ENCODE results near the gene CHERP.

DNA sequence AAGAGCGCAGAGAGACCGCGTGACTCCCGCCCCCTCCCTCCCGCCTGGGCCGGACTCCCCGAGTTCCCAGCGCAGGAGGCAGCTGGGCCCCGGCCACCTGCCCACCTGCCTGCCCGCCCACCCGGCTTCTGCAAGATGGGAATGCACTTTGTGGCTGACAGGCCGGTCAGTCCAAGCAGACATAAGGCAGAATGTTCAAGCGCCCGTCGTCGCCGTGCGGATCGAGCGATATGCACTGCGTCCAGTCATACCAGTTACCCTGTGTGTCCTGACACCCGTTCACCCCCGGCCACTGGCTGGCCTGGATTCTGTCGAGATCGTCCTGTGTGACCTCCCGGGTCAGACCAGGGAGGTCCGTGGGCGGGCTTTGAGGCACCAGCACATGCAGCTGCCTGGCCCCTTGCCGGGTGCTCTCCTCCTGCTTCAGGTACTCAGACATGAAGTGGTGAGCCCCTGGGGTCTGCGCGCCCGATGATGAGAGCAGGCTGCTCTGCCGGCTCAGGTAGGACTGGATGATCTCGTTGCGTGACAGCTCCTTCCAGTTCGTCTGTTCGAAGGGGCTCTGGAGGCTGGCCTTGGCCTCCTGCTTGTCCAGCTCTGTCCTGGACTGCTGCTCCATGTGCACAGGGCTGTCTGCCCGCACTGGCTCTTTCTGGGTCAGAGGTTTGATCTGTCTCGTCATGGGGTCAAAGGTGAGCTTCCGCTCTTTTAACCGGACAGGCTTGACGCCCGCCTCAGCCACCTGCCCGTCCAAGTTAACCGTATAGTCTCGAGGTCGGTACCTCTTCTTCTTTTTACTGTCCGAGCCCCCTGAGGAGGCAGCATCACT, 33.8 kb upstream of the CHERP start:
- TF ChIP-seq, protein P1, sequence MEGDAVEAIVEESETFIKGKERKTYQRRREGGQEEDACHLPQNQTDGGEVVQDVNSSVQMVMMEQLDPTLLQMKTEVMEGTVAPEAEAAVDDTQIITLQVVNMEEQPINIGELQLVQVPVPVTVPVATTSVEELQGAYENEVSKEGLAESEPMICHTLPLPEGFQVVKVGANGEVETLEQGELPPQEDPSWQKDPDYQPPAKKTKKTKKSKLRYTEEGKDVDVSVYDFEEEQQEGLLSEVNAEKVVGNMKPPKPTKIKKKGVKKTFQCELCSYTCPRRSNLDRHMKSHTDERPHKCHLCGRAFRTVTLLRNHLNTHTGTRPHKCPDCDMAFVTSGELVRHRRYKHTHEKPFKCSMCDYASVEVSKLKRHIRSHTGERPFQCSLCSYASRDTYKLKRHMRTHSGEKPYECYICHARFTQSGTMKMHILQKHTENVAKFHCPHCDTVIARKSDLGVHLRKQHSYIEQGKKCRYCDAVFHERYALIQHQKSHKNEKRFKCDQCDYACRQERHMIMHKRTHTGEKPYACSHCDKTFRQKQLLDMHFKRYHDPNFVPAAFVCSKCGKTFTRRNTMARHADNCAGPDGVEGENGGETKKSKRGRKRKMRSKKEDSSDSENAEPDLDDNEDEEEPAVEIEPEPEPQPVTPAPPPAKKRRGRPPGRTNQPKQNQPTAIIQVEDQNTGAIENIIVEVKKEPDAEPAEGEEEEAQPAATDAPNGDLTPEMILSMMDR (conservative IDR thresholded peaks at IDR 0.05 in 1 of 2, IDR thresholded peaks at IDR 0.05 in 1 of 2; ENCODE audit: extremely low read depth in 1 of 2, insufficient read depth in 1 of 2, low read depth in 1 of 2, low read length in 2 of 2): no peak
- TF ChIP-seq EZH2 (IDR thresholded peaks at IDR 0.05; ENCODE audit: borderline replicate concordance, low read length): no peak

Measured in mammary epithelial cell (primary cell).